ENCODE data around the gene ACTN3.
"Not testable (repeated sequence)": the region's sequence is repeated elsewhere in the genome, so short reads cannot be mapped to it uniquely, and the experiment has no call there.

ACTN3 gene

GRCh38 chr11:66564984-66565383, 18.3 kb downstream of the ACTN3 start:
- no peak for DNase-seq (ENCODE audit: low read depth, low spot score)

DNA sequence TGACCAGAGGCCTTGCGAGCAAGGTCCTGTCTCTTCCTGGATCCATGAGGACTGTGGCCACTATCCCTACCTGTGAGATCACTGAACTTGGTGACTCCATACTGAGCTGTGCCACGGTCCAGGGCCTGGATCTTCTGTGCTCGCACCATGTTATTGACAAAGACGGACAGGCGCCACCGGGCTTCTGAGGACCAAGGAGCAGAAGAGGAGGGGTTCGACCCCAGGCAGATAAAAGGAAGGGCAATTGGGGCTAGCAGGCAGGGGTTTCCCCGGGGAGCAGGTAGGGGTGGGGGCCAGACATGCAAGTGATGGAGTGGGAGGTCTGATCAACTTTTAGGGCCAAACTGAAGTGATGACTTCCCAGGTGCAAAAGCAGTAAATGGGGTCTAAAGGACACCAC, 19.5 kb downstream of the ACTN3 start:
- no peak for DNase-seq (ENCODE audit: low read depth, low spot score)

GRCh38 chr11:66567787-66568123, 21.1 kb downstream of the ACTN3 start:
- no peak for DNase-seq (ENCODE audit: low read depth, low spot score)

- peak; percentile 29 for DNase-seq (ENCODE audit: low read depth, low spot score)
Measured at GRCh38 chr11:66568124-66568916, 21.6 kb downstream of the ACTN3 start, which contains the start of gene CTSF. CTSF (minus strand) TSS chr11:66568606; CDS start chr11:66568486, 120 bp downstream.

GRCh38 chr11:66569076-66569475, 22.4 kb downstream of the ACTN3 start:
- DNase-seq (ENCODE audit: low read depth, low spot score): no peak

DNA sequence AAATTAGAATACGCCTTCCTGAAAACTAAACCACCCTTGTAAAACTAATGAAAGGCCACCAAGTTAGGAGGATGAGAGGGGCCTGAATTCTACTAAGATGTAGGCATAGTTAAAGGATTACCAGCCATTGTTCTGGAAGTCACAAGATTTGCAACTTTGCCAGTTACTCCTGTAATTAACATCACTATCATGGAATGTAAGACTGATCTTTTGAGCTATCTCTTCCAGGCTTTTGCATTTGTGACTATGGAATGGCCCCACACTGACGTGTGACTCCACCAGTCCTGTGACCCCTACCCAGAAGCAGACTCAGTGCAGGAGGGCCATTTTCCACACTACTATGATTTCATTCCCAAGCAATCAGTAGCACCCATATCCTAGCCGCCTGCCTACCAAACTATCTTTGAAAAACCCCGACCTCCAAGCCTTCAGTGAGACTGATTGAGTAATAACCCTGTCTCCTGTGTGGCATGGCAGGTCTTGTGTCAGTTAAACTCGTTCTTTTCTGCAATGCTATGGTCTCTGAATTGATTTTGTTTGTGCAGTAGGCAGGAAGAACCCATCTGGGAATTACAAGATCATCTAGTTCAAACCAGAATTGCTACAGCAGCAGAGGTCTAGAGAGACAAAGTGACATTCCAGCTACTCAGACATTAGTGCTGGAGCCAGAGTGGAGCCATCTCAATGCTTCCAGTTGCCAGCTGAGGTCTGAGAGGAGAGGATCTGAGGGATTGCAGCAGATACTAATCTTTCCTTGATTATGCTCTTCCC, 23.6 kb downstream of the ACTN3 start:
- DNase-seq (ENCODE audit: low read depth, low spot score): no peak

DNA sequence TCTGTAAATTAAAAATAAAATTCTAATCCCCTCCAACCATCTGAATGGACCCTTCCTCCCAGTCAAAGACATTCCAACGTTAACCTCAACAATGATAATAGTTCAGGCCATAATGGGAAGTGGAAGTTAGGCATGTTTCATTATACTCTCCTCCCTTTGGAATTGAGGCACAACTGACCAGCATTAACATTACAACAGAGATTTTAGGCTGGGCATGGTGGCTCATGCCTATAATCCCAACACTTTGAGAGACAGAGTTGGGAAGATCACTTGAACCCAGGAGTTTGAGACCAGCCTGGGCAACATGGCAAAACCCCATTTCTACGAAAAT, 24.1 kb downstream of the ACTN3 start:
- no peak for DNase-seq (ENCODE audit: low read depth, low spot score)

- DNase-seq (ENCODE audit: low read depth, low spot score): peak; percentile 51
Measured at GRCh38 chr11:66579017-66579606, 32.4 kb downstream of the ACTN3 start.

DNA sequence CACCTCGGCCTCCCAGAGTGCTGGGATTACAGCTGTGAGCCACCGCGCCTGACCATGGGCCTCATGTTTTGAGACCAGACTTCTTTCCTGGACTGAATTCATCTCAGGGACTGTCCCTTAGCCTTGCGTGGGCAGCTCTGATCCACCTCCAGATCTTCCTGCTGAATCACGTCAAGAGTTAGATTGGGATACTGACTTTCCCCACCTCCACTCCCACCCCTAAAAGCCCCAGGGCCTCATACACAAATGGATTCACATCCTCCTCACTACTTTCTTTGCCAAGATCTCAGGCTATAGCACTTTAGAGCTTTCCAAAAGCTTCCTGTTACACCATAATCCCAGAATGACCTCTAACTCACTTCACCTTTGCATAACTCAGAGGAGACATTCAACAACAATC, 34.1 kb downstream of the ACTN3 start:
- no peak for DNase-seq (ENCODE audit: low read depth, low spot score)

- DNase-seq (ENCODE audit: low read depth, low spot score): no peak
Measured at GRCh38 chr11:66581261-66581660, 34.6 kb downstream of the ACTN3 start.

DNA sequence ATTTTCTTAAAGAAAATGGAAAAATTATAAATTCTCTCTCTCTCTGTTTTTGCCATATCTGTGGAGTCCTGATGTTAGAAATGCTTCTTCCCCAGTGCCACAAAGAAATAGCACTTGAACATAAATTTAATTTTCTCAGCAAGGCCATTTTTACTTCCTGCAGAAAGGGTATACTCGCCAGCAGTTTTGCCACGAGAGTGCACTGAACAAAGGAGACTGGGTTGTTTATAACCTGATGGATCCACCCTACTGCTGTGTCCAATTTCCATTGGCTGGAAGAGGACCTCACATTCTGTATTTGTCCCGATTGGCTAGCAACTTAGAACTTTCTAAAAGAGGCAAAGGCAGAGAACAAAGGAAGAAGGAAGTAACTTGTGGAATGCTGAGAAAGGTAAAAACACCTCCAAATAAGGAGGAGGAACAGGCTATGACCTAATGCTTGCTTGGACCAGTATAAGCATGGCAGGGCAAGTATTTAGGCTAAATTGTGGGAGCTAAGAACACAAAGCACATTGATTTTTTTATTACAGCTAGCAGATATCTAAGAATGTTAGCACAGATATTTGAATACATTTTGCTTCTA, 36.0 kb downstream of the ACTN3 start:
- not testable (repeated sequence) for DNase-seq (ENCODE audit: low read depth, low spot score)

DNA sequence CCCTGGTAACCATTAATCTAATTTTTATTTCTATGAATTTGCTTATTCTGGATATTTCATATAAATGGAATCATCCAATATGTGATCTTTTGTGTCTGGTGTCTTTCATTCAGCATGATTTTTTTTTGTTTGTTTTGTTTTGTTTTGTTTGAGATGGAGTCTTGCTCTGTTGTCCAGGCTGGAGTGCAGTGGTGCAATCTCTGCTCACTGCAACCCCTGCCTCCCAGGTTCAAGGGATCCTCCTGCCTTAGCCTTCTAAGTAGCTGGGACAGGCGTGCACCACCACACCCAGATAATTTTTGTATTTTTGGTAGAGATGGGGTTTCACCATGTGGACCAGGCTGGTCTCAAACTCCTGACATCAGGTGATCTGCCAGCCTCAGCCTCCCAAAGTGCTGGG, 38.7 kb downstream of the ACTN3 start:
- DNase-seq (ENCODE audit: low read depth, low spot score): not testable (repeated sequence)

GRCh38 chr11:66586136-66586535, 39.4 kb downstream of the ACTN3 start:
- DNase-seq (ENCODE audit: low read depth, low spot score): no peak

GRCh38 chr11:66589315-66589714, 42.6 kb downstream of the ACTN3 start:
- DNase-seq (ENCODE audit: low read depth, low spot score): not testable (repeated sequence)

DNA sequence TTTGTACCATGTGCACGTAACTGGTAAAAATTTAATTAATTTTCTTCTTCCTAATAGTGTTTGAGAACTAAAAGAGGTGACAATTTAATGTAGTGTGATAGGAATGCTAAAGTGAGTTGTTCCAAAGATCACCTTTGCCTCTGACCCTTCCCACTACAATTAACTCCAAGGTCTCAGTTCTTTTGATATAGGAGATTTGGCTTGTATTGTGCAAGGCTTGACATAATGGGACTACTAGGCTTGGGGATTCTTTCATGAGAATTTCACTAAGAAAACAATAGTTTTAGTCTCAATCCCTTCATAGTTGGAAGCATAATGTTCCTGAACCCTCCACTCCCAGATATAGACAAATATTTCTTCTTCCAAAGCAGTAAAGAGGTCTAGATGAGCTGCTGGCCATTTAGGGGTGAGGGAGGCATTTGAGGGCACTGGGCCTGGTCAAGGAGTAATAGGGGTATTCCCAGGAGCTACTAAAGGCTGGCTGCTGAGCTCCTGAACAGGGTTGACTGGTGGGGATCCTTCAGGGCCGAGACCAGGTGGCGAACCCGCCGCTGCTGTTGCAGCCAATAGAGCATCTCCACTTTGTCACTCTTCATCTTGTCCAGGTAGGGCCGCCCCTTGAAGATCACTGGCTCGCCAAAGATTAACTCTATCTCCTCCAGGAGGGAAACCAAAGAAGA, 43.4 kb downstream of the ACTN3 start:
- no peak for DNase-seq (ENCODE audit: low read depth, low spot score)

- DNase-seq (ENCODE audit: low read depth, low spot score): no peak
Measured at GRCh38 chr11:66591175-66591574, 44.5 kb downstream of the ACTN3 start.

DNA sequence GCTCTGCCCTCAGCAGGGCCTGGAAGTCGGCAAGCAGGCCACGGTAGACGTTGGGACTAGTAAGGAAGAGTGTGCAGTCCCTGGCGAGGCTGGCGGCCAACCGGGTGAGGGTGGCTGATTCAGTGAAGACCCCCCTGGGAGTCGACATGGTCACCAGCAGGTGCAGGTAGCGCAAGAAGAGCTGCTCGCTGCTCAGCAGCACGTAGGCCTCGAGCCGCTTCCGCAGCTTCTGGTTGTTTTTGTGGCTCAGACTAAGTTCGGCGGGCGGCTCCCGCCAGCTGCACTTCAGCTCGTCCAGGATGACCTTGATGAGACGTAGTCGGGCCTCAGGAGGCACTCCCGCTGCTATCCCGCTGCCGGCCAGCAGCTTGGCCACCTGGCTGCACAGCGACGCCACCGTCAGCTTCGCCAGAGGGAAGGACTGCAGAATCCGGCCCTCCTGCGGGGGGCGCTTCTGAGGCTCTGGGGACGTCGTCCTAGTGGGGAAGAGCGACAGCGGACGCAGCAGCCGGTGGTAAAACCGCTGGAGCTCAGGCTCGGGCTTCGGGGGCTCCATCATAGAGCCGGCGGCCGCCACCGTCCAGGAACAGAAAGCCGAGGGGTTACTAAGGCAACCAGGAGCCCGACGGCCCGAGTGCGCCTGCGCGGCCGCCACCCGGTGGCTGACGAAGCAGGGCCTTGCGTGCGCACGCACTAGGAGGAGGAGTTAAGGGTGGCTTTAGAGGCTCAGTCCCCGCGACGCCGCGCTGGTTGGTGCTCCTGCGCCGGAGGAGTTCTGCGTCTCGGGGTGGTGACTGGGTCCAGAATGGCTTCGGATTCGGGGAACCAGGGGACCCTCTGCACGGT, 46.0 kb downstream of the ACTN3 start, which contains the start of the genes CCDC87 and CCS:
TSS of gene CCDC87 (minus strand) at position 607 of the 846 bp plus-strand sequence. CDS start at position 559, 48 bp downstream.
TSS of gene CCS (plus strand) at position 729 of the 846 bp plus-strand sequence. CDS start at position 806, 77 bp downstream.
- peak; percentile 97 for DNase-seq (ENCODE audit: low read depth, low spot score)

DNA sequence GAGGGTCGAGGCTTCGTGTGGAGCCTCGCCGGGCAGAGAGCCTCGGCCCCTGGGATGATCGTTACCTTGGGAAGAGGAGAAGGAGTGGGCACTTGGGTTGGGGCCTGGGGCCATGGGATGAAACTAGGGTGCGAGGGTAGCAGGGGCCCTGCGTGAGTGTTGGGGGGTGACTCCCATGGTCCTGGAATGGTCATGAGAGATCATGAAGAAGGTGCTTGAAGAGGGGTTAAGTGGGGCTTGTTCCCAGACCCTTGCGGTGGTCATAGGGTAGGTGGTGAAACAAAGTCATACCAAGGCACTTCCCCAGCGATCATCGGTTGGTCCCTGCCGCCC, 46.6 kb downstream of the ACTN3 start:
- DNase-seq (ENCODE audit: low read depth, low spot score): no peak

DNA sequence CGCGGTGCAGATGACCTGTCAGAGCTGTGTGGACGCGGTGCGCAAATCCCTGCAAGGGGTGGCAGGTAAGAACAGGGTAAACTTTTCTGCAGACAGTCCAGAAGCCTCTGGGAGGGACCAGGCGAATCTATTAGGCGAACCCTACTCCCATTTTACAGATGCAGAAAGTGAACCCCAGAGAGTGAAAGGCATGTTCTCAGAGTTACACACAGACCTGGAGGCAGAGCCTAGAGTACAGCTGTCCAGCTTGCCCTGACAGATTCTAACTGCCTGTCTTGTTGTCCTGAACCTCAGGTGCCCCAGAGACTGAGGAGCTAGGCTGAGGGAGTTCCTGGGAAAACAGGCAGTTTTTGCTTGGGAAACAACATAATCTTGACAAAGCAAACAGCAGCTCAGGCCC, 46.9 kb downstream of the ACTN3 start:
- no peak for DNase-seq (ENCODE audit: low read depth, low spot score)

DNA sequence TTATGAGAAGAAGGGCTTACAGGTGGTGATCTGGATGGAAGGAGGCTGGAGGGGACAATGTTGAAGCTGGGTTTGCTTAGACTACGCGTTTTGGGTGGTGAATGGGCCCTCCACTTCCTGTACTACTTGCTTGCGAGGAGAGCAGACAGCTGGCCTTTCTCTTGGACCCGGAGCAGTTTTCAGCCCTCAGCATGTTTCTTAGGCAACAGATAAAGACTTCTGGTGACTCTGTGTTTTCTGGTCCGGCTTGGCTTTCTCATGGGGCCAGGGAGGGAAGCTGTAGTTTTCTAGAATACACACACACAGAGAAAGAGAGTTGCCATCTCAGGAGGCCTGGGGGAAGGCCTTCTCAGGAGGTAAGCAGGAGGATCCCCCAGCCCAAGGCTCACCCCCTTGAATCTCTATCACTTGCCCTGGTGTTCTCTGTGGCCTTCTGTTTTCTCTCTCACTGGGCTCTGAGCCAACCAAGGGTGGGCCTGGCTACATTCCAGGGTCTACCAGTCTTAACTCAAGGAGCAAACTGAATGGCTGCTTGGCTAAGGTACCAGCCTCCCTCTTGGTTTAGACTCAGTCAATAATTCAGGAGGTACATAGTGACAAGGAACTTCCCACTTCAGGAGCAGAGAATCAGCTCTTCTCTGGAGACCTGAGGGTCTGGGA, 48.7 kb downstream of the ACTN3 start:
- no peak for DNase-seq (ENCODE audit: low read depth, low spot score)

Data from activated CD4-positive, CD25-positive, alpha-beta regulatory T cell treated with anti-CD3 and anti-CD28 coated beads, Interleukin-2, amount 50 U/mL, for 16 hours (primary cell).